Panc1 (cell line): Measurements from ENCODE around the gene PATJ.

Experiments used
- TF ChIP-seq, protein P1 (sequence below): fragments of 450-650 bp; IDR thresholded peaks from 2 replicates; pipeline ENCODE4 v1.5.1; 2017; ENCODE audit warnings: mild to moderate bottlenecking
- TF ChIP-seq, protein P2 (sequence below), 2 experiments: IDR thresholded peaks; 2 replicates each; pipeline ENCODE4 v1.6.1; 2011 to 2012; ENCODE audit warnings: low read depth in 2 of 2, control low read depth in 1 of 2, low read length in 1 of 2, mild to moderate bottlenecking in 1 of 2, moderate library complexity in 1 of 2; ENCODE audit not compliant: insufficient read depth in 1 of 2

DNA sequence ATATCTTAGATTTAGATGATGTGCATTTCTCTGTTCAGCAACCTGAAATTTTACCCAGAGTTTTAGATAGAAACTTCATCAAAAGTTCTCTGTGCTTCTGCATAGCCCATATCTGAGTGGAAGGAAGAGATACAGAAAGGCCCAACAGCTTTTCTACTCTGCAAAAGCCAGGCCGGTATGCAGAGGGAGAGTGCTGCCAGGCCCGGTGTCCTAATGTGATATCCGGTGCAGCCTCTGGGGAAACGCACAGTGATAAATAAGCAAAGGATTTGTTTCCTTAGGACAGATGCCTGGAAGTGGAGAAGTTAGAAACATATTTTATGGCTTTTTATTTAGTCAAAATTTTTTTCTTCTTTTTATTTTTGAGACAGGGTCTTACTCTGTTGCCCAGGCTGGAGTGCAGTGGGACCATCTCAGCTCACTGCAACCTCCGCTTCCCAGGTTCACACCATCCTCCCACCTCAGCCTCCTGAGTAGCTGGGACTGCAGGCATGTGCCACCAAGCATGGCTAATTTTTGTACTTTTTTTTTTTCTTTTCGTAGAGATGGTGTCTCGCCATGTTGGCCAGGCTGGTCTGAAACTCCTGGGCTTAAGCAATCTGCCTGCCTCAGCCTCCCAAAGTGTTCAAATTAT, 145.8 kb downstream of the PATJ start:
- TF ChIP-seq, protein P1, sequence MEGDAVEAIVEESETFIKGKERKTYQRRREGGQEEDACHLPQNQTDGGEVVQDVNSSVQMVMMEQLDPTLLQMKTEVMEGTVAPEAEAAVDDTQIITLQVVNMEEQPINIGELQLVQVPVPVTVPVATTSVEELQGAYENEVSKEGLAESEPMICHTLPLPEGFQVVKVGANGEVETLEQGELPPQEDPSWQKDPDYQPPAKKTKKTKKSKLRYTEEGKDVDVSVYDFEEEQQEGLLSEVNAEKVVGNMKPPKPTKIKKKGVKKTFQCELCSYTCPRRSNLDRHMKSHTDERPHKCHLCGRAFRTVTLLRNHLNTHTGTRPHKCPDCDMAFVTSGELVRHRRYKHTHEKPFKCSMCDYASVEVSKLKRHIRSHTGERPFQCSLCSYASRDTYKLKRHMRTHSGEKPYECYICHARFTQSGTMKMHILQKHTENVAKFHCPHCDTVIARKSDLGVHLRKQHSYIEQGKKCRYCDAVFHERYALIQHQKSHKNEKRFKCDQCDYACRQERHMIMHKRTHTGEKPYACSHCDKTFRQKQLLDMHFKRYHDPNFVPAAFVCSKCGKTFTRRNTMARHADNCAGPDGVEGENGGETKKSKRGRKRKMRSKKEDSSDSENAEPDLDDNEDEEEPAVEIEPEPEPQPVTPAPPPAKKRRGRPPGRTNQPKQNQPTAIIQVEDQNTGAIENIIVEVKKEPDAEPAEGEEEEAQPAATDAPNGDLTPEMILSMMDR = no peak
- TF ChIP-seq, protein P2, sequence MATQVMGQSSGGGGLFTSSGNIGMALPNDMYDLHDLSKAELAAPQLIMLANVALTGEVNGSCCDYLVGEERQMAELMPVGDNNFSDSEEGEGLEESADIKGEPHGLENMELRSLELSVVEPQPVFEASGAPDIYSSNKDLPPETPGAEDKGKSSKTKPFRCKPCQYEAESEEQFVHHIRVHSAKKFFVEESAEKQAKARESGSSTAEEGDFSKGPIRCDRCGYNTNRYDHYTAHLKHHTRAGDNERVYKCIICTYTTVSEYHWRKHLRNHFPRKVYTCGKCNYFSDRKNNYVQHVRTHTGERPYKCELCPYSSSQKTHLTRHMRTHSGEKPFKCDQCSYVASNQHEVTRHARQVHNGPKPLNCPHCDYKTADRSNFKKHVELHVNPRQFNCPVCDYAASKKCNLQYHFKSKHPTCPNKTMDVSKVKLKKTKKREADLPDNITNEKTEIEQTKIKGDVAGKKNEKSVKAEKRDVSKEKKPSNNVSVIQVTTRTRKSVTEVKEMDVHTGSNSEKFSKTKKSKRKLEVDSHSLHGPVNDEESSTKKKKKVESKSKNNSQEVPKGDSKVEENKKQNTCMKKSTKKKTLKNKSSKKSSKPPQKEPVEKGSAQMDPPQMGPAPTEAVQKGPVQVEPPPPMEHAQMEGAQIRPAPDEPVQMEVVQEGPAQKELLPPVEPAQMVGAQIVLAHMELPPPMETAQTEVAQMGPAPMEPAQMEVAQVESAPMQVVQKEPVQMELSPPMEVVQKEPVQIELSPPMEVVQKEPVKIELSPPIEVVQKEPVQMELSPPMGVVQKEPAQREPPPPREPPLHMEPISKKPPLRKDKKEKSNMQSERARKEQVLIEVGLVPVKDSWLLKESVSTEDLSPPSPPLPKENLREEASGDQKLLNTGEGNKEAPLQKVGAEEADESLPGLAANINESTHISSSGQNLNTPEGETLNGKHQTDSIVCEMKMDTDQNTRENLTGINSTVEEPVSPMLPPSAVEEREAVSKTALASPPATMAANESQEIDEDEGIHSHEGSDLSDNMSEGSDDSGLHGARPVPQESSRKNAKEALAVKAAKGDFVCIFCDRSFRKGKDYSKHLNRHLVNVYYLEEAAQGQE (IDR thresholded peaks at IDR 0.05; ENCODE audit: insufficient read depth in 1 of 2, low read depth in 2 of 2, low read length in 1 of 2) = no peak
